Urothelium cell line (cell line): ENCODE results near the gene SULT1C4.
"Not testable (repeated sequence)": the region's sequence is repeated elsewhere in the genome, so short reads cannot be mapped to it uniquely, and the experiment has no call there.

Experiments used
- DNase-seq: peaks from one replicate; pipeline ENCODE4 v3.0.0; 2011; ENCODE audit warnings: low spot score, mixed read lengths
- FAIRE-seq: peaks from 2 replicates; lab custom pipeline; 2011; peaks lifted over from hg19 to GRCh38; lab: Jason Lieb, UNC

Gene SULT1C4

DNA sequence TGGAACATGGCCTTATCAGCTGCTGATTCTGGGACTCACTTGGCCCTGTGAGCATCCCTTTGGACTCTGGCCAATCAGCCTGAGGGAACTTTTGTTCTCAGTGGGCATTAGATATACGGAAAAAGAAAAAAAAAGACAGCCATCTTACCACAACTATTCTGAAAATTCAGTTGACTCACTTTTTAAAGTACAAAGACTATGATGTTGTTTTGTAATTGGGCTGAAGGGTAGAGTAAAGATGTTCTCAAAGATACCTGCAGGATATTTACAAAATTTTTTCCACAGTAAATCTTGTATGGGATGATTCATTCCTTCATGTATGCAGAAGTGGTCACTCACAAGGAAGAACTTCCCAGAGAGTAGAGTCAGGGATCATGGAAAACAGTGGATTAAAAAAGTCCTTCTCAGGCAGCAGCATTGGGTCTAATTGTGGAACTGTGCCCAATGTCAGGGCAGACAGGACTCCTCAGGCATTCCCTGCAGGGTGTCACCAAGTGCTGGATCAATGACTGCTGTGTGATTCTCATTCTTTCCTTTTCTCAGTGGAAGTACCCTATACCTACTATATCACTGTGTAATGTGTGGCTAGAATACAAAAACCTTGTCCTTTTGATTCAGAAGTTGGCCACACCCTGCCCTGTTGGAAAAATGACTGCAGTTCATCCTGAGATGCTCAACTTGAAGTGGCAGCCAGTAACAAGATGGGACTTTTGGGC is 35.4 kb downstream of the SULT1C4 start:
- peak; percentile 93 for DNase-seq
- FAIRE-seq = peak; percentile 44

GRCh38 chr2:108413711-108414095 is 35.9 kb downstream of the SULT1C4 start:
- no peak for FAIRE-seq
- no peak for DNase-seq

DNA sequence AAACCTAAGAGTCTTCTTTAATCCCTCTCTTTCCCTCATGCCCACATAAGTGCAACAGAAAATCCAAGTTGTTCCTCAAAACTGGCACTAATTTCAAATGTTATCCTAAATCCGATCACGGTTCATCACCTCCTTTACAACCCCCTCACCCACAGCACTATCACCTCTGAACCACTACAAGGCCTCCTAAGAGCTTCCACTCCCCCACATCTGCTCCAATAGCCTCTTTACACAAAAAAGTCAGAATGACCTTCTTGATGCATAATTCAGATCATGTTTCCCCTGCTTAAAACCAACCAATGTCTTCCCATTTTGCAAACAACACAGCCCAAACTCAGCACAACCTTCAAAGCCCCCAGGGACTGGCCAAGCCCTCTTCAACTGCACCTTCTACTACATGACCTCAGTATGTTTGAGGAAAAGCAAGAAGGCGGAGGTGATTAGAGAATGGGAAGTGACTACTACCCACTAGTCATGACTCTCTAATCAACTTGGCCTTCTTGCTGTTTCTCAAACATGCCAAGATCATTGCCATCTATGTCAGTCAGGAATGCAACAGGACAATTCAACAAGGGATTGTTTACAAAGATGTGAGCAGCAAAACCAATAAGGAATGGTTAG is 36.6 kb downstream of the SULT1C4 start:
- peak; percentile 5 for FAIRE-seq
- no peak for DNase-seq

DNA sequence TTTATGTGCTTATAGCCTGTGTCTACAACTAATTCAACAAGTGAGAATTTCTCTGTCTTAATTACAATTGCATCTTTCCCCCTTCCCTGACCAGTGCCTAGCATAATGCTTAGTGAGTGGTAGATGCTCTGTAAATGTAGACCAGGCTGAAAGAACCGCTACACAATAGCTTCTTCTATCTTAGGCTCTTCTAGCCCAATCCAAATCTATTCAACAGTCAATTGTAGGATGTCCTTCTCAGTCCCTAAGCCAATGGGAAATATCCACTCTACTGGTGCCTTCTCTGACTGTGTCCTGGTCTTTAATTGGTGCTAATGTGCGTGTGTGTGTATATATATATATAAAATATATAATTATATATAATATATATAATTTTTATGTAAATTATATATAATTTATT is 37.2 kb downstream of the SULT1C4 start:
- no peak for FAIRE-seq
- DNase-seq = no peak

DNA sequence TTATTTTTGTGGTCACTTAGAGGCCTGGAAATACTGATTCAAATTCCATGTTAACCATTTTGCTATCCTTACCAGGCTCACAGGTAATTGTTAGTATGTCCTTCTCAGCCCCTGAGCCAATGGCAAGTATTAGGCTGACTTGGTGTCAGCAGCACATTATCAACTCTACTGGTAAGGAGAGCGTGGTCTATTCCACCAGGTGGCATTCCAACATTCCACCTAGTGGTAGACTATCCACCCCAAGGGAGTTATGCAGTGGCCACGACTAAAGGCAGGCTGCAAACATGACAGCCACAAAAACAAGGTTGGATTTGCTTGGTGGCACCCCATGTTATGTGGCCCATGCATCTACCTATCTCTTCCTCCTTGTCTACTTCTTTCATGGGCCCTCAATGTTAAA is 39.5 kb downstream of the SULT1C4 start:
- peak; percentile 84 for FAIRE-seq
- no peak for DNase-seq

- DNase-seq (no peak), FAIRE-seq (peak; percentile 59)
Measured at GRCh38 chr2:108418416-108418815, 40.7 kb downstream of the SULT1C4 start.

DNA sequence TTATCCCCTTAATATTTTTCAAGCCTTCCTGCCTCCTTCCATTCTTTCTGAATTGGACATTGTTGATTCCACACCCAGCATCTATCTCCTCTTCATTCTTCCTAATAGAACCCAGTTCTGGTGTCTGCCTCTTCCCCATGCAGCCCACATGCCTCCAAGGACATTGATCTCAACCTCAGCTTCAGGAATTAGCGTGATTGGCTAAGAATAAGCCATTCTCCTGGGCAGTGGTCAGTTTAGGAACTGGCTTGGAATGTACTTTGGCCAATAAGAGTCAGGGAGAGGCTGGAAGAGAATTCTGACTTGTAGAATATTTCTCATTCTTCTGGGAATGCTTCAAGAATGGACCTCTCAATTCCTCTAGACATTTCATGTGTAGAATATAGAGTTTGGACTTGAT is 45.3 kb downstream of the SULT1C4 start:
- FAIRE-seq = no peak
- no peak for DNase-seq

- DNase-seq = no peak
- FAIRE-seq = no peak
Measured at GRCh38 chr2:108423502-108424251, 45.9 kb downstream of the SULT1C4 start.

DNA sequence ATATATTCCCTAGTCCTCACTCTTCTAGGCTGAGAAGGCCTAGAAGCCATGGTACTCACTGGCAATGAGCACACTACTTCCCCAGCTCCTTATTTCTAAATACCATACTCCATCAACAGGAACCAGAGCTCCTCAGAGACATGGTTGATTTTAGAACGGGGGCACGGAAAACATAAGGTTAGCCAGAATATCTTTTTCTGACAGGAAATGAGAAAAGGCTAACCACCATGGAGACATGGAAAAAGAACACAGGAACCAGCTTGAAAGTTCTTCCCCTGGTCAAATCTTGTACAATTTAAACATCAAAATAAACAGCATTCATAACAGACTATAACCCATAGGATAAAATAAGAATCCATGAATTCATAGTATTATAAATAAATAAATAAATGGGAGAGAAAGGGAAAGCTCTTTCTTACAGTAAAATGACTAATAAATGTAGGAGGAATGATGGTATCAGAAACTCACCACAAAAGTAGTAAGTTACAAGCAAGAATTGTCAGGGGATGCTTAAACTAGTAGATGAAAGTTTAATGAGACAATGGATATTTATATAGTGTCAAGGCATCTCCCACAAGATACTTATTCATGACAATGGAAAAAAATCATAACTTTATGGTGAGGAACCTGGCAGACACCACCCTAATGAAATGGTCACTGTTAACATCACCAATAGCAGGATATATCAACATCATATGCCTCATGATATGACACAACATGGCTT is 50.7 kb downstream of the SULT1C4 start:
- DNase-seq (no peak), FAIRE-seq (no peak)

DNA sequence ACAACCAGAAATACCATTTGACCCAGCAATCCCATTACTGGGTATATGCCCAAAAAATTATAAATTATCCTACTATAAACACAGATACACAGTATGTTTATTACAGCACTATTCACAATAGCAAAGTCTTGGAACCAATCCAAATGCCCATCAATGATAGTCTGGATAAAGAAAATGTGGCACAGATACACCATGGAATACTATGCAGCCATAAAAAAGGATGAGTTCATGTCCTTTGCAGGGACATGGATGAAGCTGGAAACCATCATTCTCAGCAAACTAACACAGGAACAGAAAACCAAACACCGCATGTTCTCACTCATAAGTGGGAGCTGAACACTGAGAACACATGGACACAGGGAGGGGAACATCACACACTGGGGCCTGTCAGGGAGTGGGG is 57.8 kb downstream of the SULT1C4 start:
- FAIRE-seq, DNase-seq: not testable (repeated sequence)

- FAIRE-seq (no peak), DNase-seq (no peak)
Measured at GRCh38 chr2:108436976-108437375, 59.2 kb downstream of the SULT1C4 start.
